ENCODE measurements around the gene IRAK1. TPM values are rescaled to one million over a fixed set of nuclear protein-coding genes. Genes with fewer than 3 reads are reported as not detected.

IRAK1 gene
- total and polyA plus RNA-seq, 2 of the 8 experiments (the other 6 are each of a cell fraction or from before 2014, with no cell fraction given) = 26.6 to 41.7 TPM

DNA sequence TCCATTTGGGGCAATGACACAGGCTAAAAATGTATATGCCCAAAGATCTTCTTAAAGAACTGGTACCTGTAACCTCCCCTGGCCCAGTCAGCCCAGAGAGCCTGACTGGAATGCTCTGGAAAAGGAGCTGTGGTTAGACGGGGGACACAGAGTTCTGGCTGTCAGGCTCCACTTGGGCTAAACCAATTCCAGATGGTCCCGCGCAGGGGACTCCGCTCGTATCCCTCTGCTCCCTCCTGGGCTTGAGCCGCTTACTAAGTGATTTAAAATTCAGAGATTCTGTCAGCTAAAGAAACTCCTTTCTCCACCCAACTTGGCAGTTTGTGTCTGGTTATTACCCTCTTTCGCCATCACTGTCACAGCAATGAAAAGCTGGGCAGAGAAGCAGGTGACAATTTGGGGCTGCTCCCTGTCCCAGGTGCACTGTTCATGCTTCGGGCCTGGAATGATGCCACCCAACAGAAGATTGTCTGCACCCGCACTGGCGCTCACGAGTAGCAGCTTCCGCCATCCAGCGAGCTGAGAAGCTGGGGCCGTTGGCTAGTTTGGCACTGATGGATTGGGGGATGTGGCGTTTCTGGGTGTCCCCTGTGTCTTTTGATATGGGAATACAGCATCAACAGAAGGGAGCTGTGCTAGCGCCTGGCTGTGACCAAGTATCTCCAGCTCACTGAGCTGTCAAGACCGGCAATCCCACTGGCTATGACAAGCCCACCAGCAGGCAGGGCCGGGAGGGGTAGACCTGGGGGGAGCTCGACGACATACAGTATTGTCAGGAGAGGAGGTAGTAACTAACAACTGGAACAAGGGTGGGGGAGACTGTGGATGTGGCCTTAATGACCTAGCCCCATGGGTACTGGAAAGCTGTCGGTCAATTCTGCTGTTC is 6.7 kb upstream of the IRAK1 start:
- CTCF ChIA-PET (ENCODE audit: partially characterized antibody) = interaction anchor here (0.7 to 4.2 kb wide), 7 partner anchors 10 to 99 kb away, joined by 3 to 29 read pairs (median 4); no protein-coding TSS in a partner anchor
- no peak overlapping the region for H2BK15ac ChIP-seq (ENCODE audit: low read length)
- no peak for FAIRE-seq
- TF ChIP-seq JUN (IDR thresholded peaks at IDR 0.05; ENCODE audit: low read depth, low read length) = no peak
- no peak for TF ChIP-seq CEBPB (IDR thresholded peaks at IDR 0.05; ENCODE audit: low read depth, low read length)
- TF ChIP-seq SP2 (IDR thresholded peaks at IDR 0.05; ENCODE audit: low read length) = no peak
- no peak for TF ChIP-seq CREB1 (IDR thresholded peaks at IDR 0.05)
- TF ChIP-seq, protein P1, sequence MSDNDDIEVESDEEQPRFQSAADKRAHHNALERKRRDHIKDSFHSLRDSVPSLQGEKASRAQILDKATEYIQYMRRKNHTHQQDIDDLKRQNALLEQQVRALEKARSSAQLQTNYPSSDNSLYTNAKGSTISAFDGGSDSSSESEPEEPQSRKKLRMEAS (IDR thresholded peaks at IDR 0.05) = no peak
- TF ChIP-seq GTF2F1 (IDR thresholded peaks at IDR 0.05; ENCODE audit: borderline replicate concordance, low read depth, low read length) = no peak
- TF ChIP-seq RXRA (IDR thresholded peaks at IDR 0.05; ENCODE audit: insufficient read depth, low read depth, low read length) = no peak
- TF ChIP-seq ZNF274 (IDR thresholded peaks at IDR 0.05; ENCODE audit: borderline replicate concordance, extremely low read depth, low read length) = no peak
- no peak for TF ChIP-seq HDAC2 (IDR thresholded peaks at IDR 0.05; ENCODE audit: borderline replicate concordance in 1 of 2, low read depth in 2 of 2, low read length in 2 of 2)
- TF ChIP-seq PHF8 (conservative IDR thresholded peaks at IDR 0.05; ENCODE audit: low read depth, low read length) = no peak
- TF ChIP-seq KDM1A (IDR thresholded peaks at IDR 0.05; ENCODE audit: borderline replicate concordance, low read length) = no peak
- TF ChIP-seq TBP (IDR thresholded peaks at IDR 0.05; ENCODE audit: low read depth, low read length) = no peak

More for the DNA sequence above, 6.7 kb upstream of the IRAK1 start:
- Histone ChIP-seq H3K23me2 (ENCODE audit: low read depth, low read length) (no peaks in the 10 kb centered on the region), H3K27me3 (replicated peaks in 1 of 4; ENCODE audit: control insufficient read depth in 3 of 4, extremely low read depth in 1 of 4, insufficient read depth in 3 of 4, low read length in 3 of 4) (no peaks in the 10 kb centered on the region), H2BK120ac (replicated peaks; ENCODE audit: low read depth, low read length) (no peak overlapping the region), H3K79me2 (ENCODE audit: control insufficient read depth in 1 of 2, insufficient read depth in 2 of 2, low read length in 2 of 2) (no peaks in the 10 kb centered on the region), H3K27ac (ENCODE audit: low read depth, low read length) (no peak overlapping the region), H3K36me3 (ENCODE audit: control insufficient read depth in 2 of 4, insufficient read depth in 4 of 4, low read length in 3 of 4) (peaks cover 0 to 13% (median 4%) of the 10 kb centered on the region in 4 experiments; a peak in 4 of 8 replicates), H4K20me1 (replicated peaks in 1 of 2; ENCODE audit: control insufficient read depth in 1 of 2, insufficient read depth in 2 of 2, low read length in 2 of 2) (no peaks in the 10 kb centered on the region), H4K8ac (ENCODE audit: extremely low read depth, insufficient read depth, low read length) (no peak overlapping the region), H3K9me3 (ENCODE audit: insufficient read depth in 2 of 2, low read depth in 1 of 2, low read length in 1 of 2) (no peaks in the 10 kb centered on the region), H2AFZ (ENCODE audit: low read length) (no peak overlapping the region), H3K18ac (ENCODE audit: extremely low read depth, low read length) (no peak overlapping the region), H3K4me3 (ENCODE audit: extremely low read depth in 1 of 4, insufficient read depth in 2 of 4, low read depth in 3 of 4, low read length in 4 of 4) (no peak overlapping the region), H3K56ac (replicated peaks; ENCODE audit: insufficient read length, low read depth, low read length) (no peak overlapping the region), H3K4ac (replicated peaks; ENCODE audit: insufficient read length, low read depth, low read length) (no peak overlapping the region), H2BK5ac (ENCODE audit: low read depth, low read length) (no peak overlapping the region), H2AK5ac (ENCODE audit: low read depth, low read length) (no peak overlapping the region), H3K14ac (ENCODE audit: insufficient read length) (no peak overlapping the region), H2BK20ac (ENCODE audit: low read length) (no peak overlapping the region), H3K79me1 (ENCODE audit: low read depth, low read length) (no peaks in the 10 kb centered on the region), H2BK12ac (ENCODE audit: low read depth, low read length) (no peak overlapping the region), H3K4me2 (ENCODE audit: insufficient read depth in 1 of 2, low read depth in 2 of 2, low read length in 2 of 2) (no peak overlapping the region), H4K5ac (ENCODE audit: insufficient read length, low read depth, low read length) (no peak overlapping the region), H3K4me1 (replicated peaks in 1 of 4; ENCODE audit: control insufficient read depth in 3 of 4, insufficient read depth in 4 of 4, low read length in 3 of 4) (peaks cover 2 to 14% (median 5%) of the 10 kb centered on the region in 4 experiments; a peak in 6 of 7 replicates), H3K23ac (ENCODE audit: insufficient read length) (no peak overlapping the region), H4K91ac (replicated peaks; ENCODE audit: insufficient read length, low read length) (no peak overlapping the region), H3K9ac (replicated peaks in 1 of 4; ENCODE audit: extremely low read depth in 1 of 4, low read depth in 3 of 4, low read length in 3 of 4) (no peak overlapping the region)
- 94% methylated on average over 11 of the region's 21 CpGs; no CpG with 5 or more reads in 1 of the 2 experiments for WGBS, 2 experiments (ENCODE audit: extremely low coverage in 1 of 2, insufficient coverage in 1 of 2, insufficient read length in 1 of 2, insufficient replicate concordance in 2 of 2, low coverage in 1 of 2, low lambda C conversion rate in 2 of 2, missing lambda C conversion rate in 1 of 2)
- no peak for DNase-seq (ENCODE audit: low read depth in 1 of 2, low spot score in 2 of 2)
- POLR2A ChIA-PET (ENCODE audit: partially characterized antibody) = interaction anchor here (0.7 to 2.4 kb wide), 6 partner anchors 12 to 62 kb away, joined by 3 to 8 read pairs (median 3); no protein-coding TSS in a partner anchor
